Transverse colon (tissue), 4 donors: ENCODE measurements around the gene RAI1.

Experiments used
- EP300 ChIP-seq: sonication (generic); formaldehyde crosslinking; IDR thresholded peaks from one replicate; pipeline ENCODE4 v1.6.1; 2017; ENCODE audit warnings: antibody characterized with exemption, low read depth
- POLR2AphosphoS5 ChIP-seq, 3 donors: sonication (generic); formaldehyde crosslinking; IDR thresholded peaks; one replicate each; pipeline ENCODE4 v1.6.1; 2016; ENCODE audit warnings: antibody characterized with exemption in 3 of 3
- TF ChIP-seq, protein P1 (sequence below), 5 experiments: fragments of 200-600 bp in 3 of 5; fragments of 450-650 bp in 2 of 5; sonication (generic) in 3 of 5; IDR thresholded peaks; 1 replicate in 2 of 5; 2 replicates in 3 of 5; pipeline ENCODE4 v1.5.1; 2016 to 2017; ENCODE audit warnings: antibody characterized with exemption in 5 of 5, inconsistent platforms in 3 of 5, mild to moderate bottlenecking in 2 of 5, moderate library complexity in 1 of 5

DNA sequence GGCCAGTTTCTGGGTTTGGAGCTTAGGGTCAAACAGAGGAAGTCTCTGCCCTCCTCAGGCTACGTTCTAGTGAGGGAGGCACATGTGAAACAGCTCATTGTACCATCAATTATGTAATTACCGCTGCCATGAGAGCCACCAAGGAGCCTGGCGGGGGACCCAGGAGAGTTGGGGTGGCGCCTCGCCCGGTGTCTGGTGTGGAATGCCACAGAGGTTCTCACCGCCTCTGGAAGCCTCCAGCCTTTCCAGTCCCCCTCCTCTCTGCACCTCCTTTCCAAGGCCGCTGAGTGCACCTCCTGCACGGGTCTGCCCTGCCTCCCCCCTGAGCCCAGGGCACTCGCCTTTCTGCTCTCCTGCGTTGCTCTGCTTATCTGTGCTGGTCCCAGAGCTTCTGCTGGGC, 104.1 kb downstream of the RAI1 start:
- TF ChIP-seq, protein P1, sequence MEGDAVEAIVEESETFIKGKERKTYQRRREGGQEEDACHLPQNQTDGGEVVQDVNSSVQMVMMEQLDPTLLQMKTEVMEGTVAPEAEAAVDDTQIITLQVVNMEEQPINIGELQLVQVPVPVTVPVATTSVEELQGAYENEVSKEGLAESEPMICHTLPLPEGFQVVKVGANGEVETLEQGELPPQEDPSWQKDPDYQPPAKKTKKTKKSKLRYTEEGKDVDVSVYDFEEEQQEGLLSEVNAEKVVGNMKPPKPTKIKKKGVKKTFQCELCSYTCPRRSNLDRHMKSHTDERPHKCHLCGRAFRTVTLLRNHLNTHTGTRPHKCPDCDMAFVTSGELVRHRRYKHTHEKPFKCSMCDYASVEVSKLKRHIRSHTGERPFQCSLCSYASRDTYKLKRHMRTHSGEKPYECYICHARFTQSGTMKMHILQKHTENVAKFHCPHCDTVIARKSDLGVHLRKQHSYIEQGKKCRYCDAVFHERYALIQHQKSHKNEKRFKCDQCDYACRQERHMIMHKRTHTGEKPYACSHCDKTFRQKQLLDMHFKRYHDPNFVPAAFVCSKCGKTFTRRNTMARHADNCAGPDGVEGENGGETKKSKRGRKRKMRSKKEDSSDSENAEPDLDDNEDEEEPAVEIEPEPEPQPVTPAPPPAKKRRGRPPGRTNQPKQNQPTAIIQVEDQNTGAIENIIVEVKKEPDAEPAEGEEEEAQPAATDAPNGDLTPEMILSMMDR (IDR thresholded peaks at IDR 0.05) = no peak
- no peak for TF ChIP-seq EP300
- TF ChIP-seq POLR2AphosphoS5 (IDR thresholded peaks at IDR 0.05) = no peak
